Measurements from ENCODE around the gene MSMB. TPM values are rescaled to one million over a fixed set of nuclear protein-coding genes. Genes with fewer than 3 reads are reported as not detected.
"Not testable (repeated sequence)": the region's sequence is repeated elsewhere in the genome, so short reads cannot be mapped to it uniquely, and the experiment has no call there.

The MSMB gene, protein sequence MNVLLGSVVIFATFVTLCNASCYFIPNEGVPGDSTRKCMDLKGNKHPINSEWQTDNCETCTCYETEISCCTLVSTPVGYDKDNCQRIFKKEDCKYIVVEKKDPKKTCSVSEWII
- not detected in 2 replicates for total RNA-seq

DNA sequence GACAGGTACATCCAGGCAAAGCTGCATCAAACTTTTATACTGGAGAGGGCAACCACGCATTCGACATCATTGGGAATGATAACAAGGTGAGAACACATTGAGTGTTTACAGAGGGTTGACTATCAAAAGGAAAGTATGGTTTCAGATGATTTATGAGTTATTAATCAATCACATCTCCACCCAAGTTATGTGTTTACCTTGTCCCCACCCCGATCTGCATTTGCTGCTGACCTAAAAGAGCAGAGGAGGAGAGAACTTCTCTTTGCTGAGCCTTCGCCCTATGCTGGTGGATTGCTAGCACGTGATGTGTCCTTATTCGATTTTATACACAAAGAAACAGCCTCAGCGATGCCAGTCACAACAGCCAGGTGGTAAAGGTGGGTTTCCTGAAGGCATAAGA is at the start of gene MSMB:
Gene MSMB, minus strand, starts transcription at position 9 of the 400 bp plus-strand sequence. CDS start 32 bp downstream, outside the sequence.
- H3K36me3 ChIP-seq (ENCODE audit: insufficient read depth, low read length), result no peaks in the 10 kb centered on the region
- DNase-seq (ENCODE audit: insufficient read length, low spot score, missing footprints), result no peak
- no peak within 1 kb of the TSS for H3K27ac ChIP-seq (ENCODE audit: low read depth, low read length)
- H2AFZ ChIP-seq (ENCODE audit: low read length), result no peak within 1 kb of the TSS
- no peaks in the 10 kb centered on the region for H3K4me1 ChIP-seq (ENCODE audit: insufficient read depth, low read length)
- H3K27me3 ChIP-seq (ENCODE audit: insufficient read depth, low read length), result peaks cover 4% of the 10 kb centered on the region
- H3K4me3 ChIP-seq (ENCODE audit: insufficient read depth, low read length), result no peak within 1 kb of the TSS
- H4K20me1 ChIP-seq (ENCODE audit: insufficient read depth, low read length), result no peaks in the 10 kb centered on the region
- TF ChIP-seq, protein P1, sequence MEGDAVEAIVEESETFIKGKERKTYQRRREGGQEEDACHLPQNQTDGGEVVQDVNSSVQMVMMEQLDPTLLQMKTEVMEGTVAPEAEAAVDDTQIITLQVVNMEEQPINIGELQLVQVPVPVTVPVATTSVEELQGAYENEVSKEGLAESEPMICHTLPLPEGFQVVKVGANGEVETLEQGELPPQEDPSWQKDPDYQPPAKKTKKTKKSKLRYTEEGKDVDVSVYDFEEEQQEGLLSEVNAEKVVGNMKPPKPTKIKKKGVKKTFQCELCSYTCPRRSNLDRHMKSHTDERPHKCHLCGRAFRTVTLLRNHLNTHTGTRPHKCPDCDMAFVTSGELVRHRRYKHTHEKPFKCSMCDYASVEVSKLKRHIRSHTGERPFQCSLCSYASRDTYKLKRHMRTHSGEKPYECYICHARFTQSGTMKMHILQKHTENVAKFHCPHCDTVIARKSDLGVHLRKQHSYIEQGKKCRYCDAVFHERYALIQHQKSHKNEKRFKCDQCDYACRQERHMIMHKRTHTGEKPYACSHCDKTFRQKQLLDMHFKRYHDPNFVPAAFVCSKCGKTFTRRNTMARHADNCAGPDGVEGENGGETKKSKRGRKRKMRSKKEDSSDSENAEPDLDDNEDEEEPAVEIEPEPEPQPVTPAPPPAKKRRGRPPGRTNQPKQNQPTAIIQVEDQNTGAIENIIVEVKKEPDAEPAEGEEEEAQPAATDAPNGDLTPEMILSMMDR (IDR thresholded peaks at IDR 0.05; ENCODE audit: extremely low read depth, low read depth, low read length), result no peak
- no peaks in the 10 kb centered on the region for H3K79me2 ChIP-seq (ENCODE audit: insufficient read depth, low read length)
- H3K9me3 ChIP-seq (ENCODE audit: low read depth, low read length), result no peaks in the 10 kb centered on the region
- no peak within 1 kb of the TSS for H3K4me2 ChIP-seq (ENCODE audit: insufficient read depth, low read length)

DNA sequence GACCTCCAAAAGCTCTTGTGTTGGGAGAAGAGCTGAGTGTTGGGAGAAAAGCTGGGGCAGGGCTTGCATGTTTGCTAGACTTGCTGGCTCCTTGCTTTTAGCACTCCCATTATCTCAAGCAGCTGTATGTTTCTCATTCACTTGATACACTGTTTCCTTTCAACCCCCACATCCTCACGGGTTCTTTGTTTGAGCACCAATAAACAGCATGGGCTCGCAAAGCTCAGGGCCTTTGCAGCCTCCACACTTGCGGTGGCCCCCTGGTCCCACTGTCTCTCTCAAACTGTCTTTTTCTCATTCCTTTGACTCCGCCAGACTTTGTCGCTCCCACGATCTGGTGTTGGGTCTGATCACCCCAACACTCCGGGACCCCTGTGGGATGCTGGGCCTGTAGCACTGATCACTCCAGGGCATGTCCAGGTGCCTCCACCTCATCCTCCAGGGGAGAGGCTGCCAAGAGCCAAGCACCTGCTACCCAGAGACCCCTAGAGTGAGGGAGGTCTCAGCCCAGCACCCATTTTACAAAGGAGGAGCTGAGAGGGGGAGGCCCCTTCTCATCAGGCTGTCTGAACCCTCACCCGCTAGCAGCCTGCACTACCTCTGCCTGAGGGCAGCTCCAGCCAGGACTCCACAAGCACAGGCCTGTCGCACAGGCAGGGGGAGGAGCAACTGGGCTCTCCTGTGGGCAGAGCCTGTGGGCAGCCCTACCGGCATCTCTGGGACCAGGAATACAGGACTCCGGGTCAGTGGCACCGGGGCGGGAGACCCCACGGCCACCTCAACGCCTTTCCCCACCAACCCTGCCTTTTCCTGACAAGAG is 49.1 kb upstream of the MSMB start:
- H3K4me2 ChIP-seq (ENCODE audit: insufficient read depth, low read length), result no peak overlapping the region
- H2AFZ ChIP-seq (ENCODE audit: low read length), result no peak overlapping the region
- no peak overlapping the region for H3K4me3 ChIP-seq (ENCODE audit: insufficient read depth, low read length)

DNA sequence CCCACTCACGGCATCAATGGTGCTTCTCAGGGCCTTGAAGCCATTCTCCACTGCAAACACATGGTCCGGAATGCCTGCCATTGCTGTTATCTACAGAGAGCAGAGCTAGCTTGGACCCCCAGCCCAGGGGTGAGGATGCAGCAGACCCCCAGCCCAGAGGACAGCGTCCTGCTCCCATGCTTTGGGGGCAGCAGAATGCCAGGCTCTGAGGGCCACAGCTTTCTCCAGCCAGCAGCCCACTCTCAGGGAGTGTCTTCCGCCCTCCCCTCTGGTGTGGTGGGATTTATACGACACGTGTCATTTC is 48.1 kb upstream of the MSMB start:
- H3K27ac ChIP-seq (ENCODE audit: low read depth, low read length), result no peak overlapping the region
- H3K27me3 ChIP-seq (ENCODE audit: insufficient read depth, low read length), result no peaks in the 10 kb centered on the region
- DNase-seq (ENCODE audit: insufficient read length, low spot score, missing footprints), result no peak
- H3K79me2 ChIP-seq (ENCODE audit: insufficient read depth, low read length), result no peaks in the 10 kb centered on the region
- H3K4me3 ChIP-seq (ENCODE audit: insufficient read depth, low read length), result no peak overlapping the region
- H2AFZ ChIP-seq (ENCODE audit: low read length), result no peak overlapping the region
- H3K4me1 ChIP-seq (ENCODE audit: insufficient read depth, low read length), result no peaks in the 10 kb centered on the region
- TF ChIP-seq, protein P1 (IDR thresholded peaks at IDR 0.05; ENCODE audit: extremely low read depth, low read depth, low read length), result no peak
- no peaks in the 10 kb centered on the region for H3K36me3 ChIP-seq (ENCODE audit: insufficient read depth, low read length)
- H3K9me3 ChIP-seq (ENCODE audit: low read depth, low read length), result no peaks in the 10 kb centered on the region
- H3K4me2 ChIP-seq (ENCODE audit: insufficient read depth, low read length), result no peak overlapping the region
- H4K20me1 ChIP-seq (ENCODE audit: insufficient read depth, low read length), result no peaks in the 10 kb centered on the region

More for the DNA sequence above, 49.1 kb upstream of the MSMB start:
- Histone ChIP-seq H3K27me3 (ENCODE audit: insufficient read depth, low read length) (no peaks in the 10 kb centered on the region), H4K20me1 (ENCODE audit: insufficient read depth, low read length) (no peaks in the 10 kb centered on the region), H3K4me1 (ENCODE audit: insufficient read depth, low read length) (no peaks in the 10 kb centered on the region), H3K9me3 (ENCODE audit: low read depth, low read length) (no peaks in the 10 kb centered on the region), H3K36me3 (ENCODE audit: insufficient read depth, low read length) (no peaks in the 10 kb centered on the region), H3K27ac (ENCODE audit: low read depth, low read length) (no peak overlapping the region), H3K79me2 (ENCODE audit: insufficient read depth, low read length) (no peaks in the 10 kb centered on the region)
- TF ChIP-seq, protein P1 (IDR thresholded peaks at IDR 0.05; ENCODE audit: extremely low read depth, low read depth, low read length), result no peak
- DNase-seq (ENCODE audit: insufficient read length, low spot score, missing footprints), result no peak

DNA sequence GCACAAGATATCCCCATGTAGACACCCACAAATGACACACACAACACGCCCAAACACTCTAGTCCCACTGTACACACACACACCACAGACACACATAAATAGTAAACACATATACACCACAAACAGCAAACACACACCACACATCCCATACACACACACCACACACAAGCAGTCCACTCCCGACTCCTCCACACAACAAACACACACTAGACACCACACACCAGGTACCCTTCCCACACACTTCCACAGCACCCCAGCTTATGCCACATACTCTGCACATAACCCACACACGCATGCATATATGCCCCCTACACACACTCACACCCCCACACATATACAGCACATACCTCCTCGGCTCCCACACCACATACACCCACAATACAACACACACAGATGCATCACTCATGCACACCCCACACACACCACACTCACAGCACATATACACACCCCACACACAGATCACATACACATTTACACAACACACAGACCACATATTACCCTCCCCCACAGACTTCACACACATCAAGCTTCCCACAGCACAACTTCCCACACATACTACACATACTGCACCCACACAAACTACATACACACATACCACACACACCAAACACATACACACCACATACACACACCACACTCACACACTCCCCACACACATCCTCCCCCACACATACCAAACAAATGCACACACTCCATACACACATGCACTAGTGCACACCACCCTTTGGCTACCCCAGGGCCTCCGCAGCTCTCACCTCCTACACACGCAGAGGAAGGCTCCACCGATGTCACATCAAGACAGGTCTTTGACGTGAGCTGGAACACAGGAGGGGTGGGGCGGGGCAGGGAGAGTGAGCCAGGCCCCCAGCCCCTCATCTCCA is 47.5 kb upstream of the MSMB start:
- H3K27ac ChIP-seq (ENCODE audit: low read depth, low read length); H3K4me3 ChIP-seq (ENCODE audit: insufficient read depth, low read length); H2AFZ ChIP-seq (ENCODE audit: low read length); H3K36me3 ChIP-seq (ENCODE audit: insufficient read depth, low read length); H3K4me1 ChIP-seq (ENCODE audit: insufficient read depth, low read length); H3K4me2 ChIP-seq (ENCODE audit: insufficient read depth, low read length); H3K9me3 ChIP-seq (ENCODE audit: low read depth, low read length); DNase-seq (ENCODE audit: insufficient read length, low spot score, missing footprints); H4K20me1 ChIP-seq (ENCODE audit: insufficient read depth, low read length); H3K79me2 ChIP-seq (ENCODE audit: insufficient read depth, low read length); H3K27me3 ChIP-seq (ENCODE audit: insufficient read depth, low read length): not testable (repeated sequence)

Measured in osteoblast (primary cell).